Measurements from ENCODE around the gene IFI6. TPM values are rescaled to one million over a fixed set of nuclear protein-coding genes. Genes with fewer than 3 reads are reported as not detected.
"Not testable (repeated sequence)": the region's sequence is repeated elsewhere in the genome, so short reads cannot be mapped to it uniquely, and the experiment has no call there.

The IFI6 gene
- total RNA-seq, 1 donor from 2014 or later: 1.3 TPM

DNA sequence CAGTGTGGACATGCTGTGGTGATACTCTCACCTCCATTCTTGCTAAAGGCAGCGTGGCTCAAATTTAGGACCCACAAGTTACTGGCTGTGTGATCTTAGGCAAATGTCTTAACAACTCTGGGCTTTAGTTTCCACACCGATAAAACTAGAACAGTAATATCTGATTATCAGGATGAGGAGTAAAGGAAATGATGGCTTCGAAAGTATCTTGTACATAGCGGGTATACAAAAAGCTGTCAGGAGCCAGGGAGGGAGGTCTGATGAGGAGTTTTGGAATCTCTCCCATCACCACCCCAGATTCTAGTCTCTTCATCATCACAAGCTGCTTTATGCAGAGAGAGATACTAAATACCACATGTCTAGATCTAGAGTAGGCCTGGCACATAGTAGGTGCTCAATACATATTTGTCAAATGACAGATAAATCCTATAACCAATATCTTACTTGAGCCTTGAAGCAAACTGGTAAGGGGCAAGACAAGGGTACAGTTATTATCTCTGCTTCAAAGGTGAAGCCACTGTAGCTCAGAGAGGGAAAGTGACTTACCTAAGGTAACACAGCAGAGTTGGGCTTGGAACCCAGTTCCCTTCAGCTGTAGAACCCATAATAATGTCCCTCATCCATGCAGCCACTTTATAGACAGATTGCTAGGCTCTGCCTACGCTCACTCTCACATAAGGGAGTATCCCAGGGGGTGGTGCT is 27.5 kb downstream of the IFI6 start:
- Histone ChIP-seq H3K27me3 (ENCODE audit: control insufficient read depth, insufficient read depth, low read length) (no peaks in the 10 kb centered on the region), H3K36me3 (ENCODE audit: control insufficient read depth, insufficient read depth, low read length) (no peaks in the 10 kb centered on the region), H3K4me3 (ENCODE audit: low read depth, low read length) (no peak overlapping the region)
- TF ChIP-seq, protein P1, sequence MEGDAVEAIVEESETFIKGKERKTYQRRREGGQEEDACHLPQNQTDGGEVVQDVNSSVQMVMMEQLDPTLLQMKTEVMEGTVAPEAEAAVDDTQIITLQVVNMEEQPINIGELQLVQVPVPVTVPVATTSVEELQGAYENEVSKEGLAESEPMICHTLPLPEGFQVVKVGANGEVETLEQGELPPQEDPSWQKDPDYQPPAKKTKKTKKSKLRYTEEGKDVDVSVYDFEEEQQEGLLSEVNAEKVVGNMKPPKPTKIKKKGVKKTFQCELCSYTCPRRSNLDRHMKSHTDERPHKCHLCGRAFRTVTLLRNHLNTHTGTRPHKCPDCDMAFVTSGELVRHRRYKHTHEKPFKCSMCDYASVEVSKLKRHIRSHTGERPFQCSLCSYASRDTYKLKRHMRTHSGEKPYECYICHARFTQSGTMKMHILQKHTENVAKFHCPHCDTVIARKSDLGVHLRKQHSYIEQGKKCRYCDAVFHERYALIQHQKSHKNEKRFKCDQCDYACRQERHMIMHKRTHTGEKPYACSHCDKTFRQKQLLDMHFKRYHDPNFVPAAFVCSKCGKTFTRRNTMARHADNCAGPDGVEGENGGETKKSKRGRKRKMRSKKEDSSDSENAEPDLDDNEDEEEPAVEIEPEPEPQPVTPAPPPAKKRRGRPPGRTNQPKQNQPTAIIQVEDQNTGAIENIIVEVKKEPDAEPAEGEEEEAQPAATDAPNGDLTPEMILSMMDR (IDR thresholded peaks at IDR 0.05; ENCODE audit: insufficient read depth, low read length, severe bottlenecking): no peak
- FAIRE-seq: no peak
- DNase-seq (ENCODE audit: low read depth): no peak

DNA sequence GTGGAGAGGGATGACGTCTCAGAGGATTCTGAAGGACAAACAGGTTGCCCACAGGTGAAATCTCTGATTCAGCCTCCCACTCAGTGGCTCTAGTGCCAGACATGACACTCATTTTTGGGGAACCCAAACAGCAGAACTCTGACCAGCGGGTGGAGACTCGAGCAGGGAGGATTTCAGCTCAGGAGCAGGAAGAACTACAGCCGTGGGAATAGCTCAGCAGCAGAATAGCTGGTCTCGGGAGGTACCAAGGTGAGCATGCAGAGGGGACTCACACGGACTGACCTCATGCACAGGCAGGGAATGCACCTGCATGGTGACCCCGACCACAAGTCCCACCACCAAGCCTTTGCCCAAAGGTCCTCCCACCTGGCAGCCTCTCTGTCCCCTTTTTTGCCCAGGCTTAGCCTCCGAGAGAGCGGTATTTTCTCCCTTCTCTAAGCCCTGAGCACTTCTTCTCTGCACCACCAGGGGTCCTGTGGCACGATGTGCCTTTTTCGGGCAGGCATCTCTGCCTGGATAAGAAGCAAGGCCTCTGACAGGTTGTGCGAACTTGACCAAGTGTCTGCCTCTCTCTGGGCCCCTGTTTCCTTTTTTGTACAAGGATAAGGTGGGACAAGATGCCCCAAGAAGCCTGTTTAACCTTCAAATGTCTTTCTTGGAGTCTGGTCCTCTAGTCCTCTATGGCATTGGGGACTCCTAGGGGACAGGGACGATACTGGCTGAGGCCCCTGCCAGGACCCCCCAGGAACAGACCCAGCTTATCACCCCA is 28.2 kb downstream of the IFI6 start:
- FAIRE-seq: no peak
- TF ChIP-seq, protein P1 (IDR thresholded peaks at IDR 0.05; ENCODE audit: insufficient read depth, low read length, severe bottlenecking): peak; percentile 83
- H3K36me3 ChIP-seq (ENCODE audit: control insufficient read depth, insufficient read depth, low read length): no peaks in the 10 kb centered on the region
- no peak overlapping the region for H3K4me3 ChIP-seq (ENCODE audit: low read depth, low read length)
- DNase-seq (ENCODE audit: low read depth): peak; percentile 44
- H3K27me3 ChIP-seq (ENCODE audit: control insufficient read depth, insufficient read depth, low read length): no peaks in the 10 kb centered on the region

DNA sequence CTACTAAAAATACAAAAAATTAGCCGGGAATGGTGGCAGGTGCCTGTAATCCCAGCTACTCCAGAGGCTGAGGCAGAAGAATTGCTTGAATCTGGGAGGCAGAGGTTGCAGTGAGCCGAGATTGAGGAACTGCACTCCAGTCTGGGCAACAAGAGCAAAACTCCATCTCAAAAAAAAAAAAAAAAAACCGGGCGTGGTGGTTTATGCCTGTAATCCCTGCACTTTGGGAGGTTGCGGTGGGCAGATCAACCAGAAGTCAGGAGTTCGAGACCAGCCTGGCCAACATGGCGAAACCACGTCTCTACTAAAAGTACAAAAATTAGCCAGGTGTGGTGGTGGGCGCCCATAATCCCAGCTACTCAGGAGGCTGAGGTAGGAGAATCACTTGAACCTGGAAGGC is 31.5 kb downstream of the IFI6 start:
- FAIRE-seq; H3K4me3 ChIP-seq (ENCODE audit: low read depth, low read length); DNase-seq (ENCODE audit: low read depth); H3K36me3 ChIP-seq (ENCODE audit: control insufficient read depth, insufficient read depth, low read length); H3K27me3 ChIP-seq (ENCODE audit: control insufficient read depth, insufficient read depth, low read length): not testable (repeated sequence)

DNA sequence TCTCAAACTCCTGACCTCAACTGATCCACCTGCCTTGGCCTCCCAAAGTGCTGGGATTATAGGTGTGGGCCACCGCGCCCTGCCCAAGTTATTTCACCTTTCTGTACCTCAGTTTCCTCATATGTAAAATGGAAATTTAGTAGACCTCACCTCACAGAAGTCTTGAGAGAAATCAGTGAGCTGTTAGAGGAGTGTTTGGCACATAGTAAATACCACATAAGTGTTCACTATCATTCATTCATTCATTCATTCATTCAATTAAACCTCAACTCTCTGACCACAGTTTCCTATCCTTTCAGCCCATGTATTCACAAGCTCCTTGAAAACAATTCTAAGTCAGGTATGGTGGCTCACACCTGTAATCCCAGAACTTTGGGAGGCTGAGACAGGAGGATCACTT is 33.2 kb downstream of the IFI6 start:
- FAIRE-seq: no peak
- no peaks in the 10 kb centered on the region for H3K36me3 ChIP-seq (ENCODE audit: control insufficient read depth, insufficient read depth, low read length)
- H3K27me3 ChIP-seq (ENCODE audit: control insufficient read depth, insufficient read depth, low read length): peaks cover 3% of the 10 kb centered on the region
- TF ChIP-seq, protein P1 (IDR thresholded peaks at IDR 0.05; ENCODE audit: insufficient read depth, low read length, severe bottlenecking): no peak
- no peak for DNase-seq (ENCODE audit: low read depth)
- no peak overlapping the region for H3K4me3 ChIP-seq (ENCODE audit: low read depth, low read length)

DNA sequence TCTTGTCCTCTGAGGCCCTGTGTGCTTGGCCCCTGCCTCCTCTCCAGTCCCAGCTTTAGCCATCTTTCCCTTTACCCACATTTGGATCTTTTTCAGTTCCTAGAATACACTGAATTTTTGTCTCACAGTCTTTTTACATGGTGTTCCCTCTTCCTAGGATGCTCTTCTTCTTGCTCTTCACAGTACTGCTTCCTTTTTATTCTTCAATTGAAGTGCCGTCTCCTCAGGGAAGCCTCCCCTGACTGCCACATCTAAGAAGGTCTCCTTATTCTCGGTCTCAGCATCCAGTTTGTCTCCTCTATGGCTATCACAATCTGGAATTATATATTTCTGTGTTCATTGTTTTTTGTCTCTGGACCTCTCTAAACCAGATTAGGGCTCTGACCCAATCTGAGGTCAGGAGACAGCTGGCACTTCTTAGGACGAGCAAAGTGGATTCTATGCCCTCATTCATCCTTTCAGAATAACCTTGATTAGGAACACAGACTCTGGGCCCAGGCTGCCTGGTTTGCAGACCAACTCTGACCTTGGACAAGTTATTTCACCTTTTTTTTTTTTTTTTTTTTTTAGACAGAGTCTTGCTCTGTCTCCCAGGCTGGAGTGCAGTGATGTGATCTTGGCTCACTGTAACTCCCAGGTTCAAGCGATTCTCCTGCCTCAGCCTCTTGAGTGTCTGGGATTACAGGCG is 33.8 kb downstream of the IFI6 start:
- FAIRE-seq (no peak), DNase-seq (ENCODE audit: low read depth) (no peak)
- Histone ChIP-seq H3K36me3 (ENCODE audit: control insufficient read depth, insufficient read depth, low read length) (no peaks in the 10 kb centered on the region), H3K4me3 (ENCODE audit: low read depth, low read length) (no peak overlapping the region), H3K27me3 (ENCODE audit: control insufficient read depth, insufficient read depth, low read length) (peaks cover 3% of the 10 kb centered on the region)
- TF ChIP-seq, protein P1 (IDR thresholded peaks at IDR 0.05; ENCODE audit: insufficient read depth, low read length, severe bottlenecking): no peak
